OCI-LY1 (cell line): ENCODE data around the gene DDA1.

Experiments used
- H2AFZ ChIP-seq: fragments of 200-600 bp; sonication (generic), shearing (Covaris generic); 2 replicates; pipeline ENCODE4 v1.6.0; 2014; ENCODE audit warnings: antibody characterized with exemption, mild to moderate bottlenecking, low read length
- H3F3A ChIP-seq: fragments of 200-600 bp; sonication (generic), shearing (Covaris generic); 2 replicates; pipeline ENCODE4 v1.6.0; 2014; ENCODE audit warnings: mild to moderate bottlenecking, antibody characterized with exemption, low read length, moderate library complexity; ENCODE audit not compliant: insufficient read depth
- H3K27ac ChIP-seq: fragments of 200-600 bp; sonication (generic); 2 replicates; pipeline ENCODE4 v1.5.1; 2014; ENCODE audit warnings: low read length, mixed run types, mild to moderate bottlenecking, low read depth; ENCODE audit not compliant: poor library complexity, severe bottlenecking
- H3K27me3 ChIP-seq: fragments of 200-600 bp; sonication (generic); 2 replicates; pipeline ENCODE4 v1.6.0; 2014; ENCODE audit warnings: antibody characterized with exemption, mild to moderate bottlenecking, low read length, moderate library complexity; ENCODE audit not compliant: insufficient read depth
- H3K36me3 ChIP-seq: fragments of 200-600 bp; sonication (generic); 2 replicates; pipeline ENCODE4 v1.6.1; 2014; ENCODE audit warnings: mild to moderate bottlenecking, antibody characterized with exemption, low read length, moderate library complexity, mixed read lengths; ENCODE audit not compliant: insufficient read depth
- H3K4me1 ChIP-seq: fragments of 200-600 bp; sonication (generic); 2 replicates; pipeline ENCODE4 v1.5.1; 2014; ENCODE audit warnings: mild to moderate bottlenecking, low read length, moderate library complexity; ENCODE audit not compliant: insufficient read depth, severe bottlenecking
- H3K4me2 ChIP-seq: fragments of 200-600 bp; sonication (generic), shearing (Covaris generic); 2 replicates; pipeline ENCODE4 v1.6.1; 2014; ENCODE audit warnings: low read length
- H3K4me3 ChIP-seq: fragments of 200-600 bp; sonication (generic); 2 replicates; pipeline ENCODE4 v1.5.1; 2014; ENCODE audit warnings: low read length, low read depth, mild to moderate bottlenecking, mixed read lengths; ENCODE audit not compliant: poor library complexity, severe bottlenecking
- H3K79me2 ChIP-seq: fragments of 200-600 bp; shearing (Covaris generic); 2 replicates; pipeline ENCODE4 v1.6.1; 2016; ENCODE audit warnings: mixed run types, low read length, mixed read lengths; ENCODE audit not compliant: insufficient read depth
- H3K9ac ChIP-seq: fragments of 200-600 bp; sonication (generic), shearing (Covaris generic); 2 replicates; pipeline ENCODE4 v1.6.1; 2014; ENCODE audit warnings: mild to moderate bottlenecking, low read length, mixed read lengths
- H3K9me2 ChIP-seq: fragments of 200-600 bp; sonication (generic), shearing (Covaris generic); 2 replicates; pipeline ENCODE4 v1.6.1; 2014; ENCODE audit warnings: low read depth, mild to moderate bottlenecking, low read length, mixed read lengths
- H3K9me3 ChIP-seq: fragments of 200-600 bp; shearing (Covaris generic); 2 replicates; pipeline ENCODE4 v1.6.1; 2014; ENCODE audit warnings: low read length, mixed read lengths
- H4K20me1 ChIP-seq: fragments of 200-600 bp; sonication (generic), shearing (Covaris generic); 2 replicates; pipeline ENCODE4 v1.6.0; 2016; ENCODE audit warnings: mild to moderate bottlenecking, low read length; ENCODE audit not compliant: insufficient read depth
- EZH2 ChIP-seq: fragments of 200-600 bp; sonication (generic), shearing (Covaris generic); IDR thresholded peaks from 2 replicates; pipeline ENCODE4 v1.8.0; 2017; ENCODE audit warnings: borderline replicate concordance, mixed run types, mild to moderate bottlenecking, antibody characterized with exemption, low read length, moderate library complexity, mixed read lengths
- TF ChIP-seq, protein P1 (sequence below): fragments of 200-600 bp; sonication (generic), shearing (Covaris generic); IDR thresholded peaks from 2 replicates; pipeline ENCODE4 v1.5.1; 2017; ENCODE audit warnings: mild to moderate bottlenecking, antibody characterized with exemption, low read length, moderate library complexity, mixed read lengths

Gene DDA1

DNA sequence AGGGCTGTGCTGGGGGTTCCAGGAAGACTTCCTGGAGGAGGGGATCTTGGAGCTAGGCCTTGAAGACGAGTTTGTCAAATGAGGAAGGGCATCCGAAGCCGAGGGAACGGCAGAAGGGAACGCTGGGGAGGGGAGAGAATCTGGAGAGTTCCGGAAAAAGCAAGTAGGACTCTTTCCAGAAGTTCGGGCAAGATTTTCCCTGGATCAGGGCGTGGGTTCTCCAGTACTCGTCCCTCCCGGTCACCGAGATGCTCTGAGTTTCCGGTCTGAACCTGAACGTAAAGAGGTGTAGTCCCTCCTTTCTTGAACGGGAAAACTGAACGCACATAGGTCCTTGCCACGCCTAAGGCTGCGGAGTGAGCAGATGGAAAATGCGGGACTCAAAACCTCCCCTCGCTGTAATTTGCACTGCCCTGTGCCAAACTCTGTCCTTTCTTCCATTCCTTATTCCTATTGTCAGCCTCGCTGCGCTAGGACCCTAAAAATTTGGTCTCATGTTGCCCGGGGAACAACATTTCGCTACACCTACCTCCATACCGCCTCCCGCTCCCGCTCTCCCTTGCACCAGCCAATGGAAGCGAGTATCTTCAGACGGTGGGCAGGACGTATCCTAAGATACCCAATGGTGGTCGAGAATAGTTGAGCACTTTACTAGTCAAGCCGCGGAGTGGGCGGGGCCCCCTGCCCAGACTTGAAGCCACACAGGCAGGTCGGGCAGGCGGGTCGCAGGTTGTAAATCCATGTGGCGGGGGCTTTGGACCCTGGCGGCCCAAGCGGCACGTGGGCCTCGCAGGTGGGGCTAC lies 27.7 kb downstream of the DDA1 start, which contains the start of gene GTPBP3:
TSS of gene GTPBP3 (plus strand) at position 682 of the 803 bp plus-strand sequence. CDS start at position 741, 59 bp downstream.
- Histone ChIP-seq H3K36me3 (peaks cover 29% of the 10 kb centered on the region), H3K4me3 (peak within 1 kb of the TSS; percentile 90), H3F3A (no peaks in the 10 kb centered on the region), H3K79me2 (no peaks in the 10 kb centered on the region), H3K27ac (peak within 1 kb of the TSS; percentile 85), H3K27me3 (no peaks in the 10 kb centered on the region; the same call in 1 of the 2 replicates), H4K20me1 (no peaks in the 10 kb centered on the region), H3K9me3 (no peaks in the 10 kb centered on the region), H3K9ac (peak within 1 kb of the TSS; percentile 84), H3K4me1 (peaks cover 28% of the 10 kb centered on the region), H3K4me2 (peak within 1 kb of the TSS; percentile 82), H3K9me2 (no peaks in the 10 kb centered on the region), H2AFZ (peak within 1 kb of the TSS; percentile 62)
- TF ChIP-seq, protein P1, sequence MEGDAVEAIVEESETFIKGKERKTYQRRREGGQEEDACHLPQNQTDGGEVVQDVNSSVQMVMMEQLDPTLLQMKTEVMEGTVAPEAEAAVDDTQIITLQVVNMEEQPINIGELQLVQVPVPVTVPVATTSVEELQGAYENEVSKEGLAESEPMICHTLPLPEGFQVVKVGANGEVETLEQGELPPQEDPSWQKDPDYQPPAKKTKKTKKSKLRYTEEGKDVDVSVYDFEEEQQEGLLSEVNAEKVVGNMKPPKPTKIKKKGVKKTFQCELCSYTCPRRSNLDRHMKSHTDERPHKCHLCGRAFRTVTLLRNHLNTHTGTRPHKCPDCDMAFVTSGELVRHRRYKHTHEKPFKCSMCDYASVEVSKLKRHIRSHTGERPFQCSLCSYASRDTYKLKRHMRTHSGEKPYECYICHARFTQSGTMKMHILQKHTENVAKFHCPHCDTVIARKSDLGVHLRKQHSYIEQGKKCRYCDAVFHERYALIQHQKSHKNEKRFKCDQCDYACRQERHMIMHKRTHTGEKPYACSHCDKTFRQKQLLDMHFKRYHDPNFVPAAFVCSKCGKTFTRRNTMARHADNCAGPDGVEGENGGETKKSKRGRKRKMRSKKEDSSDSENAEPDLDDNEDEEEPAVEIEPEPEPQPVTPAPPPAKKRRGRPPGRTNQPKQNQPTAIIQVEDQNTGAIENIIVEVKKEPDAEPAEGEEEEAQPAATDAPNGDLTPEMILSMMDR, result no peak
- no peak for TF ChIP-seq EZH2

DNA sequence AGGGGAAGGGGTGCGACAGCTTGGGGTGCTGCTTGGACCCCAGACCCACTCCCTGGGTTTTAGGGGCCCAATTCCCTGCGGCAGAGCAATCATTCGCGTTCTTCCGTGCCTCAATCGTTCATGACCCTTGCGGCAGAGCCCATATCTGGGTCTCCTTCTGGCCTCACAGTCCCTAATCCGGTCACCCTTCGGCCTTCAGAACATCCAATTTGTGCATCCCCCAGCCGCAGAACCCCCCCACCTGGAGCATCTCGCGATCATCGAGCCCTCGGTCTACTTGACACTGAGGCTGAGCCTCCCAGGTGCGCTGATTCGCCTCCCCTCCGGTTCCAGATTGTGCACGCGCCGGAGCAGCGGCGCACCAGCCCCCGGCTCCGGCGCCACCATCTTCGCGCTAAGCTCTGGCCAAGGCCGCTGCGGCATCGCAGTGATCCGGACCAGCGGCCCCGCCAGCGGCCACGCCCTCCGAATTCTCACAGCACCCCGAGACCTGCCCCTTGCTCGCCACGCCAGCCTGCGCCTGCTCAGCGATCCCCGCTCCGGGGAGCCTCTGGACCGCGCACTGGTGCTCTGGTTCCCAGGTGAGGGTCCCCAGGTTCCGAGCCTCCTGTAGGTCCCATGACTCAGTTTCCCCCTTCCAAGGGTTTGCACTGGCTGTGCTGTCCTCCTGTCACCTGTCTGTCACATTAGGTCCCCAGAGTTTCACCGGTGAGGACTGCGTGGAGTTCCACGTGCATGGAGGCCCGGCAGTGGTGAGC lies 28.5 kb downstream of the DDA1 start:
- TF ChIP-seq, protein P1, result no peak
- no peak for TF ChIP-seq EZH2
- H3K4me1 ChIP-seq, result peaks cover 28% of the 10 kb centered on the region
- peak overlapping the region; percentile 85 for H3K27ac ChIP-seq
- no peaks in the 10 kb centered on the region for H4K20me1 ChIP-seq
- H2AFZ ChIP-seq, result no peak overlapping the region
- no peaks in the 10 kb centered on the region for H3K9me3 ChIP-seq
- H3K9ac ChIP-seq, result peak overlapping the region; percentile 84
- peak overlapping the region; percentile 82 for H3K4me2 ChIP-seq
- H3K36me3 ChIP-seq, result peaks cover 35% of the 10 kb centered on the region
- no peaks in the 10 kb centered on the region for H3F3A ChIP-seq
- H3K4me3 ChIP-seq, result peak overlapping the region; percentile 90
- no peaks in the 10 kb centered on the region for H3K9me2 ChIP-seq
- H3K27me3 ChIP-seq, result no peaks in the 10 kb centered on the region; the same call in 1 of the 2 replicates
- H3K79me2 ChIP-seq, result no peaks in the 10 kb centered on the region

DNA sequence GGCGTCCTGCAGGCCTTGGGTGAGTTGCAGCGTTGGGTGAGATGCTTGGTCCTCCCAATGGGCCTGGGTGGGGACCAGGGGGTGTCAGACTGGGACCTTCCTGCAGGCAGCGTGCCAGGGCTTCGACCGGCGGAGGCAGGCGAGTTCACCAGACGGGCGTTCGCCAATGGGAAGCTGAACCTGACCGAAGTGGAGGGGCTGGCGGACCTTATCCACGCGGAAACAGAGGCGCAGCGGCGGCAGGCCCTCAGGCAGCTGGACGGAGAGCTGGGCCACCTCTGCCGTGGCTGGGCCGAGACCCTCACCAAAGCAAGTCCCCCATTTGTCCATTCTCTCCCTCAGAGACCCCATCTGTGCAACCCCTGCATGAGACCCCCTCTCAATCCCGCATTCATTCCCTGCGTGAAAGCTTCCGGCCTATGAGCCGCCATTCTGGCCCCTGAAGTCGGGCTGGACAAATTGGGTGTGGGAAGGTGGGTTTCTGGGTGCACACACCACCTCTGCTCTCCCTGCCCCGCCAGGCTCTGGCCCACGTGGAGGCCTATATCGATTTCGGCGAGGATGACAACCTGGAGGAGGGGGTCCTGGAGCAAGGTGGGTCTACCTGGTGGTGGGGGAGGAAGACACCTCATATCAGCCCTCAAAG lies 29.2 kb downstream of the DDA1 start:
- Histone ChIP-seq H3K4me2 (peak overlapping the region; percentile 82), H3F3A (no peaks in the 10 kb centered on the region), H3K9me2 (no peaks in the 10 kb centered on the region), H3K27me3 (no peaks in the 10 kb centered on the region), H3K27ac (peak overlapping the region; percentile 0), H3K4me3 (peak overlapping the region; percentile 90), H3K36me3 (peaks cover 31% of the 10 kb centered on the region), H4K20me1 (no peaks in the 10 kb centered on the region), H2AFZ (no peak overlapping the region), H3K9me3 (no peaks in the 10 kb centered on the region), H3K4me1 (peaks cover 28% of the 10 kb centered on the region), H3K9ac (peak overlapping the region; percentile 84), H3K79me2 (no peaks in the 10 kb centered on the region)
- TF ChIP-seq, protein P1, result no peak
- TF ChIP-seq EZH2, result no peak
